Effector memory CD4-positive, alpha-beta T cell (primary cell): ENCODE measurements around the gene TIMM44.
"Not testable (repeated sequence)": the region's sequence is repeated elsewhere in the genome, so short reads cannot be mapped to it uniquely, and the experiment has no call there.

Experiments used
- DNase-seq, 3 donors: peaks; one replicate each; pipeline ENCODE4 v3.0.0-alpha.2; 2020
- H3K27ac ChIP-seq: 2 replicates; pipeline ENCODE4 v1.7.0; 2013; ENCODE audit warnings: mild to moderate bottlenecking, low read length, moderate library complexity; ENCODE audit not compliant: insufficient read depth, poor library complexity, severe bottlenecking
- H3K27me3 ChIP-seq: replicated peaks from 2 replicates; pipeline ENCODE4 v1.7.0; 2013; ENCODE audit warnings: mild to moderate bottlenecking, low read length; ENCODE audit not compliant: insufficient read depth, control insufficient read depth, poor library complexity, severe bottlenecking
- H3K36me3 ChIP-seq: 2 replicates; pipeline ENCODE4 v1.7.0; 2013; ENCODE audit warnings: mild to moderate bottlenecking, low read length, moderate library complexity; ENCODE audit not compliant: control insufficient read depth, insufficient read depth
- H3K4me1 ChIP-seq: 2 replicates; pipeline ENCODE4 v1.7.0; 2013; ENCODE audit warnings: low read length, mild to moderate bottlenecking; ENCODE audit not compliant: control insufficient read depth, insufficient read depth, poor library complexity, severe bottlenecking
- H3K4me3 ChIP-seq: 2 replicates; pipeline ENCODE4 v1.7.0; 2013; ENCODE audit warnings: low read length, low read depth, mild to moderate bottlenecking; ENCODE audit not compliant: insufficient read depth, poor library complexity, severe bottlenecking
- H3K9me3 ChIP-seq: 2 replicates; pipeline ENCODE4 v1.7.0; 2013; ENCODE audit warnings: mild to moderate bottlenecking, low read length, moderate library complexity; ENCODE audit not compliant: control insufficient read depth

TIMM44 gene

DNA sequence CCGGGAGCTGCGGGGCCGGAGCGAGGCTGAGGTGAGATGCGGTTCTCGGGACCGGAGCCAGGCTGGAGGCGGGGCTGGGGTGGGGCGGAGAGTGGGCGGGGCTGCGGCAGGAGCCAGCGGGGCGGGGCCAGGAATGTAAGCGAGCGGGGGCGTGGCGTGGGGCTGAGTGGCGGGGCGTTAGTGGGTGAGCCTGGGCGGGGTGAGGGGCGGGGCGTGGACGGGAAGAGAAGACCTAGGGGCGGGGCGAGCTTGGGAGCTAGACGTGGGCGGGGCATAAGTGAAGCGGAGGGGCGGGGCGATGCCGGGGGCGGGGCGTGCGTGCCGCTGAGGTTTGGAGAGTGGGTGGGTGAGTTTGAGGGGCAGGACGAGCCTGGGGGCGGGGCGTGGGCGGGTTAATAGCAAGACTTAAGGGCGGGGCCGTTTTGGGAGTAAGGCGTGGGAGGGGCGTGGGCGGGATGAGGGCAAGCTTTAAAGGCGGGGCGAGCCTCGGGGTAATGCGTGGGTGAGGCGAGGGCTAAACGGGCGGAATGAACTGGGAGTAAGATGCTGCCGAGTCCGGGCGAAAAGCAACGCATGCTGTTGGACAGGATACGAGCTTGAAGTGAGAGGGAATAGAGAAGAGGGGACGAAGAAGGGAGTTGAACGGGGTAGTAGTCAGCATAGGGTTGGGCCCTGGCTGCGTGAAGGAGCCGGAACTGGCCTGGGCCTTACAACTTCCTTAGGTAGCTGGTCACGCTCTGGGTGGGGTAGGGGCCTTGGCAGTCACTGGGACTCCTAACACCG, 22.8 kb downstream of the TIMM44 start:
- Histone ChIP-seq H3K27ac (peak overlapping the region; percentile 72), H3K9me3 (no peaks in the 10 kb centered on the region), H3K4me3 (peak overlapping the region; percentile 90), H3K4me1 (peaks cover 51% of the 10 kb centered on the region), H3K27me3 (peaks cover 29% of the 10 kb centered on the region), H3K36me3 (peaks cover 15% of the 10 kb centered on the region)
- DNase-seq, result peak; percentile 99 to 100 (median 99)

DNA sequence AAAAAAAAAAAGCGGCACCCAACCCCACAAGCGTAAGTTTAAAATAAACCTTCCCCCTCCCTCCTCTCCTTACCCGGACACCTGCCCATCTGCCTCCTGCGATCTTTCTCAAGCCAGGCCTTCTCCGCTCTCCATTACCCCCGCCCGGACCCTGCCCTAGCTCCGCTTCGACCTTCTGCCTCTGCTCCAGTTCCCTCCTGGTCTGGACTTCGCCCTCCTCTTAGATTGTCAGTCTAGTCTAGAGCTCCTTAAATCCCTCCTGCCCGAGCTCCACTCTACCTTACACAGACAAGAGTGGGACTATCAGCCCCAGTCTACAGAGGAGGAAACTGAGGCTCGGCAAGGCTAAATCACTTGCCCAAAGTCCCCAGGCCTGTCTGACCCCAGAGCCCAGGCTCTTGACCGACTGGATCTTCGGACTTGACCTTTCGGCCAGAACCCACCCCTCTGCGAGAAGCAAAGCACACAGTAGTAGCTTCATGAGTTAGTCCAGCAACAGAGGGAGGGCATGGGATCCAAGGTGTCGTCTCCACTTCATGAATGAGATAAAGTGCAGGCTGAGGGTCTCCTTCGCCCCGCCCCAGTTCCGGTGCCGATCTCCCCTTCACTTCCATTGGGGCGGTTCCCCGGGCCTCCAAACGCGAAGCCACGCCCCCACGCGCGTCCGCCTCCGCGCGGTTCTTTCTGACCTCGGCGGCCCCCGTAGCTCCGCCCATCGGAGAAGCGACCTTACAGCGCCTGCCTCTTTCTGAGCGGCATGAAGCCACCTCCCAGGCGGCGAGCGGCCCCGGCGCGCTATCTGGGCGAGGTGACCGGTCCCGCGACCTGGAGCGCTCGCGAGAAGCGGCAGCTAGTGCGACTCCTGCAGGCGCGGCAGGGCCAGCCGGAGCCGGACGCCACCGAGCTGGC, 23.6 kb downstream of the TIMM44 start, which contains the start of gene SNAPC2:
Gene SNAPC2 (plus strand): TSS at position 729 of the 909 bp plus-strand sequence. CDS start 29 bp downstream, at position 758.
- H3K4me1 ChIP-seq, result peaks cover 47% of the 10 kb centered on the region
- peaks cover 31% of the 10 kb centered on the region for H3K27me3 ChIP-seq
- peak within 1 kb of the TSS; percentile 72 for H3K27ac ChIP-seq

DNA sequence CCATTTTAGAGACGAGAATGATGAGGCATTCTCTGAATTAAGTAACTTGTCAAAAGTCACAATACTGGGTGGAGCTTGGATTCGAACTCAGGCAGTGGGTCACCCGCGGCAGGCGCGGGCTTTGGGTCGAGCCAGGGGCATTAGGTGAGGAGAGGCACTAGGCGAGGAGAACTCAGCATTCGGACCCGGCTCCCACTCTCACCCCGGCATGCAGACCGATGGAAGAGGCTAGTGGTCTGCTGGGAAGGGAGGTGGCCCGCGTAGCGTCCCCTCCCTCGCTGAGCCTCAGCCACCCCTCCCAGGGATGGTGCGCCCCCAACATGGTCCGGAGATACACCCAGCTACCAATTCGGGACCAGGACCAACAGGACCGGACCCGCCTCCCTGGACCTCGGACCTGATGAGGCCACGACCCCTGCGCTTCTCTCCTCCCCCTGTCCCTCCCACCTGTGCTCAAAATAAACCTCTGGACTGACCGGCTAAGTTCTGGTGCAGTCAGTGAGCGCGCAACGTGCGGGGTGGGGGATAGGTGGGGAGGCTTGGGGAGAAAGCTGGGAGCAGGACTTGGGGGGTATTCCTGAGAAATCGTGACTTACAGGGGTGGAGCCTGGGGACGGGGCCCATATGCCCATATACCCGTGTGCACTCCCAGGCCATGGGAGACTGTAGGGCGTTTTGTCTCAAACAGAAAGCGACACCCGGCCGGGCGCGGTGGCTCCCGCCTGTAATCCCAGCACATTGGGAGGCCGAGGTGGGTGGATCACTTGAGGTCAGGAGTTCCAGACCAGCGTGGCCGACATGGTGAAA, 24.6 kb downstream of the TIMM44 start:
- no peak overlapping the region for H3K4me3 ChIP-seq
- peaks cover 43% of the 10 kb centered on the region for H3K4me1 ChIP-seq
- H3K27ac ChIP-seq, result no peak overlapping the region

More for the DNA sequence above, 23.6 kb downstream of the TIMM44 start, which contains the start of gene SNAPC2:
- peak; percentile 92 to 94 (median 93) for DNase-seq
- H3K9me3 ChIP-seq, result no peaks in the 10 kb centered on the region
- H3K4me3 ChIP-seq, result peak within 1 kb of the TSS; percentile 90
- H3K36me3 ChIP-seq, result peaks cover 15% of the 10 kb centered on the region

DNA sequence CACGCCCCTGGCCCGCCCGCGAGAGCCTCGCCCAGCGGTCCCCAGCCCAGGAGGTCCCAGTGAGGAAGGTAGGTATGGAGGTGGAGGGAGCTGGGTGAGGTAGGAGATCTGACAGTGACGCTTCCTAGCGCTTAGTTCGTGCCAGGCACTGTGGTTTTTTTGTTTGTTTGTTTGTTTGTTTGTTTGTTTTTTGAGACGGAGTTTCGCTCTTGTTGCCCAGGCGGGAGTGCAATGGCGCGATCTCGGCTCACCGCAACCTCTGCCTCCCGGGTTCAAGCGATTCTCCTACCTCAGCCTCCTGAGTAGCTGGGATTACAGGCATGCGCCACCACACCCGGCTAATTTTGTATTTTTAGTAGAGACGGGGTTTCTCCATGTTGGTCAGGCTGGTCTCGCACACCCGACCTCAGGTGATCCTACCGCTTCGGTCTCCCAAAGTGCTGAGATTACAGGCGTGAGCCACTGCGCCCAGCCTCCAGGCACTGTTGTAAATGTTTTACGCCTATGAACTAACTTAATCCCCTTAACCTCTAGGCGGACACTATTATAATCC, 25.3 kb downstream of the TIMM44 start:
- H3K4me1 ChIP-seq, result peaks cover 43% of the 10 kb centered on the region
- DNase-seq, H3K9me3 ChIP-seq, H3K27ac ChIP-seq: not testable (repeated sequence)
- H3K36me3 ChIP-seq, result peaks cover 13% of the 10 kb centered on the region
- peak overlapping the region; percentile 40 for H3K4me3 ChIP-seq
- peaks cover 31% of the 10 kb centered on the region for H3K27me3 ChIP-seq

More for the DNA sequence above, 24.6 kb downstream of the TIMM44 start:
- Histone ChIP-seq H3K36me3 (peaks cover 15% of the 10 kb centered on the region), H3K27me3 (peaks cover 31% of the 10 kb centered on the region), H3K9me3 (no peaks in the 10 kb centered on the region)
- DNase-seq, result no peak

DNA sequence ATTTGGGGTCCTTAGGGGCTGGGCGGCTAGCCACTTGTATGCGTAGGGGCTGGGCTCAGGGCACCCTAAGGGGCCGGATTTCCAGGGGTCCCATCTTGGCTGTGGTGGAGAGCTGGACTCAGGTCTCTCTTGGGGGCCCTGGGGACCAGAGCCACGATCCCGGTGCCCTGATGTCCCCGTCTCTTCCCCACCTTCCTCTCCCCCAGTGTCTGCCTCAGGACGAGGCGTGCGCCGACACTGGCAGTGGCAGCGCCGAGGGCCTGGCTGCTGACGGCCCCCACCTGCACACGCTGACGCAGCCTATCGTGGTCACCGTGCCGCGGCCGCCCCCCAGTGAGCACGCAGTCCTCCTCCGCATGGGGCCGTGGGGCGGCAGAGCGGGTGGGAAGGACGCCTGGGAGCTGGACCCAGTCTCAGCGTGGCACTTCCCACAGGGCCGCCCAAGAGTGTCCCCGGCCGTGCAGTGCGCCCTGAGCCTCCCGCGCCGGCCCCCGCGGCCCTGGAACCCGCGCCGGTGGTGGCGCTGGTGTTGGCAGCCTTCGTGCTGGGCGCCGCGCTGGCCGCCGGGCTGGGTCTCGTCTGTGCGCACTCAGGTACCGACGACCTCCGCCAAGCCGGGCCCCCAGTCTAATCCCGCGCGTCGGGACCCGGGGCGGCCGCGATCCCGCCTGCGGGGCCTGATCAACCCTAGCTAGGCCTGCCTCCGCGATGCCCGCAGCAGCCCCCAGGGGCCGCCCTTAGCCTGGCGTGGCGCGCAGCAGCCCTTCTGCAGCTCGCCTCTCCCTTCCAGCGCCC, 26.0 kb downstream of the TIMM44 start:
- peak in 1 of 3 donors; percentile 39 for DNase-seq
- Histone ChIP-seq H3K27ac (no peak overlapping the region), H3K4me3 (peak overlapping the region; percentile 40), H3K9me3 (no peaks in the 10 kb centered on the region), H3K4me1 (peaks cover 43% of the 10 kb centered on the region), H3K36me3 (peaks cover 12% of the 10 kb centered on the region), H3K27me3 (peaks cover 31% of the 10 kb centered on the region)

DNA sequence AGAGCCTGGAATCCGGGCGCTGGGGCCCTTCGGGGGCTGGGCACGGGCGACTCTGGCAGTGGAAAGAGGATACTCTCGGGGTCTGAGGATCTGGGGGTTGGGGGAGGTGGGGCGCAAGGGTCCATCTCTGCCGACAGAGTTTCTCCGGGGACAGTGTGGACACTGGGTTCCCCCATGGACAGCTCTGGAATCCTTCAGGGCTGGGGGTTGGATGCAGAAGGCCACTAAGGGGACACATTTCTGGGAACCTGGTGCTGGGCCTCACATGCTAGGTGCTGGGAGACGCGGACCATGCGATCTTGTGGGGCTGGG, 26.6 kb downstream of the TIMM44 start:
- Histone ChIP-seq H3K36me3 (peaks cover 11% of the 10 kb centered on the region), H3K4me3 (peak overlapping the region; percentile 40), H3K4me1 (peaks cover 42% of the 10 kb centered on the region), H3K27me3 (peaks cover 31% of the 10 kb centered on the region), H3K9me3 (no peaks in the 10 kb centered on the region), H3K27ac (no peak overlapping the region)
- no peak for DNase-seq

DNA sequence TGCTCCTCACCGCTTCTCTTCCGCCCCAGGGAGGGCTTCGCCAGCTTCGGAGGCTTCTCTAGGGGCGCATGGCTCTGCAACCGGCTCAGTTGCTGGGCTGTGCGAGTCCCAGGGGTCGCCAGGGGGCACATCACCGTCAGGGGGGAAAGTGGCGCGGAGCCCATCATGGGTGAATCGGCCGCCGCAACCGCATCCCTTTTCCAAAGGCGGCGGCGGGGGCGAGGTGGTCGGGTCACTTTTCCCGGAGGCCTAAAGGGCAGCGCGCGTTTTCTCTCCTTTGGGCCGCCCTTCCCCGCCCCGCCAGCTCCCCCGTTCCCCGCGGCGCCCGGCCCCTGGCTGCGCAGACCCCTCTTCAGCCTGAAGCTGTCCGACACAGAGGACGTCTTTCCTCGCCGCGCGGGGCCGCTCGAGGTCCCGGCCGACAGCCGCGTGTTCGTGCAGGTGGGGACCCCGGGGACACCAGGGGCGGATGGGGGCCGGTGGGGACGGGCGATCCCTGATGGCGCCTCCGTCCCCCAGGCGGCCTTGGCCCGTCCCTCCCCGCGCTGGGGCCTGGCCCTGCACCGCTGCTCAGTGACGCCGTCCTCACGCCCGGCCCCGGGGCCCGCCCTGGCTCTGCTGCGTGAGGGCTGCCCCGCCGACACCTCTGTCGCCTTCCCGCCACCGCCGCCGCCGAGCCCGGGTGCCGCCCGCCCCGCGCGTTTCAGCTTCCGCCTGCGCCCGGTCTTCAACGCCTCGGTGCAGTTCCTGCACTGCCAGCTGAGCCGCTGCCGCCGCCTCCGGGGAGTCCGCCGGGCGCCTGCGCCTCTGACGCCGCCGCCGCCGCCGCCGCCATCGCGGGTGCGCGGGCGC, 27.1 kb downstream of the TIMM44 start:
- H3K36me3 ChIP-seq, result peaks cover 17% of the 10 kb centered on the region
- DNase-seq, result peak; percentile 38 to 53 (median 49)
- peaks cover 36% of the 10 kb centered on the region for H3K4me1 ChIP-seq
- peaks cover 31% of the 10 kb centered on the region for H3K27me3 ChIP-seq
- H3K27ac ChIP-seq, result no peak overlapping the region
- H3K9me3 ChIP-seq, result no peaks in the 10 kb centered on the region
- H3K4me3 ChIP-seq, result peak overlapping the region; percentile 50

DNA sequence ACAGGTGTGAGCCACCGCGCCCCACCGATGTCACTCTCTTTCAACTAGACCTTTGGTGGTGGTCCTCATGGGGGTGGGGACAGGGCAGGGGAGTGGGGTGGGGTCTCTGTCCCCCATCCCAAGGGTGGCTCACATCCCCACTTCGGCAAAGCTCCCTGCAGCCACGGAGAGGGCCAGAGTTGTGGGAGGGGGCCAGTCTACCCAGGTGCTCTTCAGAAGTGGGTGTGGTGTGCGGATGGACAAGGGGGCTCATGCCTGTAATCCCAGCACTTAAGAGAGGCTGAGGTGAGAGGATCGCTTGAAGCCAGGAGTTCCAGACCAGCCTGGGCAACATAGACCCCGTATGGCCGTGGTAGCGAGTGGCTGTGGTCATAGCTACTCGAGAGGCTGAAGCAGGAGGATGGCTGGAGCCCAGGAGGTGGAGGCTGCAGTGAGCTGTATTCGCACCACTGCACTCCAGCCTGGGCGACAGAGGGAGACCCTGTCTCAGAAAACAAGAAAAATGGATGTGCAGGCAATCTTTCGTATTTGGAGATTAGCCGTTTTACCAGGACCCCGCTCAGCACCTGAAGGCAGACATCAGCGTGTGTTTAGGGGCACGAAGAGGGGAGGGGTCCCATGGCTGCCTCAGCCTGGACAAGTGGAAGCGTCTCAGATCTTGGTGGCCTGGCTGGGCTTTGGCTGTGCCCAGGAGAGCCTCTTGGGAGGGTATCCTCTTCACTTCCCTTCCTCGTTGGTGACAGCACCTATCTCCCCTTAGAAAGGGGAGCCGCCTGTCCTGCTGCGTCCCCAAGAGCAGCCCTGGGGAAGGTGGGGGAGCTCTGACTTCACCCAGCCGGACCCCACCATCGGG, 28.0 kb downstream of the TIMM44 start:
- Histone ChIP-seq H3K4me3 (peak overlapping the region; percentile 50), H3K27ac (no peak overlapping the region), H3K27me3 (peaks cover 31% of the 10 kb centered on the region), H3K4me1 (peaks cover 31% of the 10 kb centered on the region), H3K36me3 (peaks cover 25% of the 10 kb centered on the region), H3K9me3 (no peaks in the 10 kb centered on the region)
- no peak for DNase-seq
